Measurements from ENCODE around the gene BMP10. TPM values are rescaled to one million over a fixed set of nuclear protein-coding genes. Genes with fewer than 3 reads are reported as not detected.

The BMP10 gene
- polyA plus RNA-seq (ENCODE audit: insufficient read length in 3 of 3): not detected

- DNase-seq (ENCODE audit: low read depth in 3 of 3, low spot score in 2 of 3): no peak
Observed at GRCh38 chr2:68871159-68871764, at the start of gene BMP10. BMP10 (minus strand) TSS chr2:68871397; CDS start chr2:68871358, 39 bp downstream.

GRCh38 chr2:68920481-68921170 lies 49.4 kb upstream of the BMP10 start:
- DNase-seq (ENCODE audit: low read depth in 3 of 3, low spot score in 2 of 3): no peak

- no peak for DNase-seq (ENCODE audit: low read depth in 3 of 3, low spot score in 2 of 3)
Observed at GRCh38 chr2:68918497-68918896, 47.3 kb upstream of the BMP10 start.

GRCh38 chr2:68917034-68917718 lies 46.0 kb upstream of the BMP10 start:
- DNase-seq (ENCODE audit: low read depth in 3 of 3, low spot score in 2 of 3): no peak

GRCh38 chr2:68916226-68916625 lies 45.0 kb upstream of the BMP10 start:
- DNase-seq (ENCODE audit: low read depth in 3 of 3, low spot score in 2 of 3): no peak

GRCh38 chr2:68915393-68915792 lies 44.2 kb upstream of the BMP10 start:
- DNase-seq (ENCODE audit: low read depth in 3 of 3, low spot score in 2 of 3): no peak

- no peak for DNase-seq (ENCODE audit: low read depth in 3 of 3, low spot score in 2 of 3)
Observed at GRCh38 chr2:68913359-68913758, 42.2 kb upstream of the BMP10 start.

- no peak for DNase-seq (ENCODE audit: low read depth in 3 of 3, low spot score in 2 of 3)
Observed at GRCh38 chr2:68912732-68913131, 41.5 kb upstream of the BMP10 start.

GRCh38 chr2:68912111-68912510 lies 40.9 kb upstream of the BMP10 start:
- no peak for DNase-seq (ENCODE audit: low read depth in 3 of 3, low spot score in 2 of 3)

GRCh38 chr2:68911709-68912108 lies 40.5 kb upstream of the BMP10 start:
- no peak for DNase-seq (ENCODE audit: low read depth in 3 of 3, low spot score in 2 of 3)

- no peak for DNase-seq (ENCODE audit: low read depth in 3 of 3, low spot score in 2 of 3)
Observed at GRCh38 chr2:68911246-68911645, 40.0 kb upstream of the BMP10 start.

GRCh38 chr2:68909793-68910674 lies 38.8 kb upstream of the BMP10 start:
- peak; percentile 23 to 52 (median 52) for DNase-seq (ENCODE audit: low read depth in 3 of 3, low spot score in 2 of 3)

- DNase-seq (ENCODE audit: low read depth in 3 of 3, low spot score in 2 of 3): no peak
Observed at GRCh38 chr2:68908392-68908970, 37.3 kb upstream of the BMP10 start.

GRCh38 chr2:68907920-68908253 lies 36.7 kb upstream of the BMP10 start:
- no peak for DNase-seq (ENCODE audit: low read depth in 3 of 3, low spot score in 2 of 3)

- no peak for DNase-seq (ENCODE audit: low read depth in 3 of 3, low spot score in 2 of 3)
Observed at GRCh38 chr2:68907232-68907919, 36.2 kb upstream of the BMP10 start.

- DNase-seq (ENCODE audit: low read depth in 3 of 3, low spot score in 2 of 3): no peak
Observed at GRCh38 chr2:68906716-68907115, 35.5 kb upstream of the BMP10 start.

- no peak for DNase-seq (ENCODE audit: low read depth in 3 of 3, low spot score in 2 of 3)
Observed at GRCh38 chr2:68905116-68905515, 33.9 kb upstream of the BMP10 start.

- no peak for DNase-seq (ENCODE audit: low read depth in 3 of 3, low spot score in 2 of 3)
Observed at GRCh38 chr2:68901561-68901960, 30.4 kb upstream of the BMP10 start.

- DNase-seq (ENCODE audit: low read depth in 3 of 3, low spot score in 2 of 3): no peak
Observed at GRCh38 chr2:68901199-68901514, 30.0 kb upstream of the BMP10 start.

- no peak for DNase-seq (ENCODE audit: low read depth in 3 of 3, low spot score in 2 of 3)
Observed at GRCh38 chr2:68900496-68901198, 29.4 kb upstream of the BMP10 start.
